Fibroblast of villous mesenchyme (primary cell): ENCODE results near the gene CHRNA4. TPM values are rescaled to one million over a fixed set of nuclear protein-coding genes. Genes with fewer than 3 reads are reported as not detected.

ENCODE experiments used
- DNase-seq: peaks from one replicate; pipeline ENCODE4 v3.0.0-alpha.2; 2010; ENCODE audit warnings: low read depth
- H3K4me3 ChIP-seq: 2 replicates; pipeline ENCODE4 v1.5.1; 2011; ENCODE audit warnings: low read depth, mild to moderate bottlenecking, low read length
- total RNA-seq: library from RNA; depleted of rRNA; stranded (reverse); fragments of >200 nt; gene quantifications from 2 replicates; pipeline ENCODE4 v1.2.3, GENCODE V29; 2012
- TF ChIP-seq, protein P1 (sequence below): IDR thresholded peaks from 2 replicates; pipeline ENCODE4 v1.5.1; 2012; ENCODE audit warnings: low read depth, mild to moderate bottlenecking, low read length; ENCODE audit not compliant: insufficient read depth

The CHRNA4 gene
- total RNA-seq, 1 donor: not detected

DNA sequence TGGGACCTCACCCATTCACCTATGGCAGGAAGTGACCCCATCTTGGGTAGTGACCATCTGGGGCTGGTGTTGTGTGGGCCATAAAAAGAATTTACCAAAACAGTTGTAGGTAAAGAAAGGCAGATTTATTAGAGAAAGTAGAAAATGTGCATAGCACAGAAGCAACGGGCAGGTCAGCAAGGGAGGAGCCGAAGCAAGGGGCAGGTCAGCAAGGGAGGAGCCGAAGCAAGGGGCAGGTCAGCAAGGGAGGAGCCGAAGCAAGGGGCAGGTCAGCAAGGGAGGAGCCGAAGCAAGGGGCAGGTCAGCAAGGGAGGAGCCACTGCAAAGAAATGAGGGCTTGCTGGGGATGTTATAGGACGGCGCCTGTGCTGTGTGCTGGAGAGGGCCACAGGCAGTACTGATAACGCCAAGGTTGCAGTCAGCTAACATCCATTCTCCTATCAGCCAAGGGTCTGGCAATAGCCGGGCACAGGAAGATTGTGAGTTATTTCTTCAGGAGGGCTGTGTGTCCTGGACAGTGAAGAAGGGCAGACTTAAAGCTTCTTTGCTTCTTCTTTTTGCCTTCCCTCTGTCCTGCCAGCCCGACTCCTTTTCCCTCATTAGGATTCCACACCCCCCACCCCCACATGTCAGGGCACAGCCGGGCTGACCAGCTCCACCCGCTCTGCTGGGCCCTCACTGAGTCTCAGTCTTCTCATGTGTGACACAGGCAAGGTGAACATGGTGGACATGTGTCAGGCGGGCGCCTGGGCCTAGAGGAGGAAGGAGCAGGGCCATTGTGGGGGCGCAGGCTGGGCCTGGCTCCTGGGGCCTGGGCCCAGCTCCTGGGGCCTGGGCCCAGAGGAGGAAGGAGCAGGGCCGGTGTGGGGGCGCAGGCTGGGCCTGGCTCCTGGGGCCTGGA is 31.6 kb upstream of the CHRNA4 start:
- TF ChIP-seq, protein P1, sequence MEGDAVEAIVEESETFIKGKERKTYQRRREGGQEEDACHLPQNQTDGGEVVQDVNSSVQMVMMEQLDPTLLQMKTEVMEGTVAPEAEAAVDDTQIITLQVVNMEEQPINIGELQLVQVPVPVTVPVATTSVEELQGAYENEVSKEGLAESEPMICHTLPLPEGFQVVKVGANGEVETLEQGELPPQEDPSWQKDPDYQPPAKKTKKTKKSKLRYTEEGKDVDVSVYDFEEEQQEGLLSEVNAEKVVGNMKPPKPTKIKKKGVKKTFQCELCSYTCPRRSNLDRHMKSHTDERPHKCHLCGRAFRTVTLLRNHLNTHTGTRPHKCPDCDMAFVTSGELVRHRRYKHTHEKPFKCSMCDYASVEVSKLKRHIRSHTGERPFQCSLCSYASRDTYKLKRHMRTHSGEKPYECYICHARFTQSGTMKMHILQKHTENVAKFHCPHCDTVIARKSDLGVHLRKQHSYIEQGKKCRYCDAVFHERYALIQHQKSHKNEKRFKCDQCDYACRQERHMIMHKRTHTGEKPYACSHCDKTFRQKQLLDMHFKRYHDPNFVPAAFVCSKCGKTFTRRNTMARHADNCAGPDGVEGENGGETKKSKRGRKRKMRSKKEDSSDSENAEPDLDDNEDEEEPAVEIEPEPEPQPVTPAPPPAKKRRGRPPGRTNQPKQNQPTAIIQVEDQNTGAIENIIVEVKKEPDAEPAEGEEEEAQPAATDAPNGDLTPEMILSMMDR: no peak
- H3K4me3 ChIP-seq: no peak overlapping the region
- no peak for DNase-seq

DNA sequence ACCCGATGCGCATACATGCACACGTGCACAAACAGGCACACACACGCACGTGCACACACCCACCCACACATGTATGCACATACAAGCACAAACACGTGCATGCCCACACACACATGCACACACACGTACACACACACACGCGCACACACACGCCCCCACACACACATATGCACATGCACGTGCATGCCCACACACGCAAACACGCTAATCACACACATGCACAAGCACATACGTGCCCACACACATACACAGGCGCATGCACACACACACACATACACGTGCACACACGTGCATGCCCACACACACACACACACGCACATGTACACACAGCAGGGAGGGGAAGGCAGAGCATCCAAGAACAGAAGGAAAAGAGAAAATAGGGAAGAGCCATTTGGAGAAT is 26.8 kb upstream of the CHRNA4 start:
- DNase-seq: no peak
- TF ChIP-seq, protein P1: no peak

DNA sequence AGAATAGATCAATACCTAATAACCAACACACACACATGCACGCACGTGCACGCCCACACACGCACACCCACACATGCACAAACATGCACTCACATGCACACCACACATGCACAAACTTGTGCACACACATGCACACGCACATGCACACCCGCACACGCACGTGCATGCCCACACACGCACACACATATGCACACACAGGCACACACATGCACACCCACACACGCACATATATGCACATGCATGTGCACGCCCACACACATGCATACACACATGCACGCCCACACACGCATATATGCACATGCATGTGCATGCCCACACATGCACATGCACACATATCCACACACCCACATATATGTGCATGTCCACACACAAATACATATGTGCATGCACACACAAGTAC is 26.2 kb upstream of the CHRNA4 start:
- no peak for DNase-seq
- no peak overlapping the region for H3K4me3 ChIP-seq
- TF ChIP-seq, protein P1: no peak

More for the DNA sequence above, 26.8 kb upstream of the CHRNA4 start:
- no peak overlapping the region for H3K4me3 ChIP-seq

DNA sequence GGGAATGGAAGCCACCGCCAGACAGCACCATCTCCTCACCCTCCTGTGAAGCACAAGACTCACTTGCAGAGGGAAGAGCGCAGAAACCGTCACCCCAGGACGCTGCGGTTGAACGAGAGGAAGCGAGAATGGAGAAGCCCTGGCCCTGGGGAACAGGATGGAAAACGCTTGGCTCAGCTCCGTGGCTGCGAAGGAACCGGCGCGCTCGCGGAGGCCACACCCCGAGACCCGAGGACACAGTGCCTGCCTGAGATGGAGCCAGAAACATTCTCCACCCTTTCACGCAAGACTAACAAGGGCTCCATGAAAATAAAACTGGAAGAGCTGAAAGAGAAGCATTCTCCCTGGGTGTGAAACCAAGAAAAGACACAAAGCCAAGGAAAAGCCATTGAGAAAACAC is 25.3 kb upstream of the CHRNA4 start:
- TF ChIP-seq, protein P1: no peak
- no peak for DNase-seq
- H3K4me3 ChIP-seq: no peak overlapping the region

DNA sequence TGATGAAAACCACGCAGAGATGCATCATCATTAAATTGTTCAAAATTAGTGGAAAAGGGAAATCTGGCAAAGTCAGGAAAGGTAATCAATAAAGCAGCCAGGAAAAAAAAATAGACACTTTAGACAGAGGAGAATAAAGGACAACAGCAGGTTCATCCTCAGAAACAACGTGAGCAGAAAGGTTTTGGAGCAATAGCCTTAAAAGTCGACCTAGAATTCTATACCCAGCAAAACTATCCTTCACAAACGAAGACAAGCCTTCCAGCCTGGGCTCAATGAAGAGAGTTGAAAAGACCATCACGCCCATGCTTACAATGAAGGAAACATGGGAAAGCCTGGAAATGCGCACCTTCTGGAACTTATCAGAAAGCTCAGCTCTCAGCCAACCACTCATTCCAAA is 24.7 kb upstream of the CHRNA4 start:
- DNase-seq: no peak
- H3K4me3 ChIP-seq: no peak overlapping the region
- TF ChIP-seq, protein P1: no peak

DNA sequence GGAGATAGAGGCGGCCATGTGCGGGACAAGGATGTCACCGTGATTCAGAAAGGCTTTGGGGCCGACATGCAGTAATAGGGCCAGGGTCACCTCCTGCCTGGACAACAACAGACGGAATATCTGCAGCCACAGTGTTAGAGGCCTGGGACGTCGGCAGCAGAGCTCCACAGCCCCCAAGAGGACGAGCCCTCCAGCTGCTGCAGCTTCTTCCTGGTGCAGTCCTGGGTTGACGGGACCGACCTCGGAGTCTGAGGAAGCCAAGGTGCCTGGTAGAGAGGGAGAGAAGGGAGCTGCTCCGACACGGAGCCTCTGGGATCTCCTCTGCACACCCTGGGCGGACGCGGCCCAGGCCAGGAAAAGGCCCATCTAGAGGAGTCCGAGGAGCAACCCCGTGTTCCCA is 23.2 kb upstream of the CHRNA4 start:
- no peak for DNase-seq
- H3K4me3 ChIP-seq: no peak overlapping the region
- TF ChIP-seq, protein P1: no peak

DNA sequence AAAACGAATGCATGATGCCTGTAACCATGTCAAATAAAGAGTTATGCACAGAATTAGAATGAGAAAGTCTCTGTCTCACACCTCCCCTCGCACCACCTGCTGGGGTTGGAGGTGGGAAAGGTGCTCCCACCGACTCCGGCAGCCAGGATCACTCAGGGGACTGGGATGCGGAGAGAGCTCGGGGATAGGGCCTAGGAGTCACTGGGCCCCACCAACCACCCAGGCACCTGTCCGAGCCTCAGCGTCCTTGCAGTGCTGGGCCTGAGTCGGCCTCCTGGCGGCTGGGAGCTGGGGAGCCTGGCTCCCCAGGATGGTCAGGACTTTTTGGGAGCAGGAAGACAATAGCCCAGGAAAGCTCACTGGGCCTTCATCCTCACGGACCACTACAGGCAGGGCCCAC is 22.4 kb upstream of the CHRNA4 start:
- no peak overlapping the region for H3K4me3 ChIP-seq
- no peak for DNase-seq
- TF ChIP-seq, protein P1: no peak
